Esophagus muscularis mucosa (tissue), 4 donors: ENCODE data around the gene LCK.

ENCODE experiments used
- EP300 ChIP-seq: sonication (generic); formaldehyde crosslinking; IDR thresholded peaks from one replicate; pipeline ENCODE4 v1.6.1; 2017; ENCODE audit warnings: antibody characterized with exemption
- POLR2A ChIP-seq: fragments of 450-650 bp; IDR thresholded peaks from one replicate; pipeline ENCODE4 v1.6.1; 2017; ENCODE audit warnings: antibody characterized with exemption, moderate library complexity, mild to moderate bottlenecking, low read depth
- POLR2AphosphoS5 ChIP-seq, 2 donors: sonication (generic); formaldehyde crosslinking; IDR thresholded peaks; one replicate each; pipeline ENCODE4 v1.6.1; 2017; ENCODE audit warnings: antibody characterized with exemption in 2 of 2
- TF ChIP-seq, protein P1 (sequence below), 3 experiments: fragments of 200-600 bp in 2 of 3; fragments of 450-650 bp in 1 of 3; sonication (generic) in 2 of 3; IDR thresholded peaks; one replicate each; pipeline ENCODE4 v1.5.1; 2017 to 2019; ENCODE audit warnings: antibody characterized with exemption in 3 of 3, mild to moderate bottlenecking in 2 of 3, moderate library complexity in 1 of 3

DNA sequence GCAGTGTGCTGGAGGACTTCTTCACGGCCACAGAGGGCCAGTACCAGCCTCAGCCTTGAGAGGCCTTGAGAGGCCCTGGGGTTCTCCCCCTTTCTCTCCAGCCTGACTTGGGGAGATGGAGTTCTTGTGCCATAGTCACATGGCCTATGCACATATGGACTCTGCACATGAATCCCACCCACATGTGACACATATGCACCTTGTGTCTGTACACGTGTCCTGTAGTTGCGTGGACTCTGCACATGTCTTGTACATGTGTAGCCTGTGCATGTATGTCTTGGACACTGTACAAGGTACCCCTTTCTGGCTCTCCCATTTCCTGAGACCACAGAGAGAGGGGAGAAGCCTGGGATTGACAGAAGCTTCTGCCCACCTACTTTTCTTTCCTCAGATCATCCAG lies 34.6 kb downstream of the LCK start:
- TF ChIP-seq POLR2AphosphoS5 (IDR thresholded peaks at IDR 0.05) (no peak), POLR2A (no peak), EP300 (no peak)
- TF ChIP-seq, protein P1, sequence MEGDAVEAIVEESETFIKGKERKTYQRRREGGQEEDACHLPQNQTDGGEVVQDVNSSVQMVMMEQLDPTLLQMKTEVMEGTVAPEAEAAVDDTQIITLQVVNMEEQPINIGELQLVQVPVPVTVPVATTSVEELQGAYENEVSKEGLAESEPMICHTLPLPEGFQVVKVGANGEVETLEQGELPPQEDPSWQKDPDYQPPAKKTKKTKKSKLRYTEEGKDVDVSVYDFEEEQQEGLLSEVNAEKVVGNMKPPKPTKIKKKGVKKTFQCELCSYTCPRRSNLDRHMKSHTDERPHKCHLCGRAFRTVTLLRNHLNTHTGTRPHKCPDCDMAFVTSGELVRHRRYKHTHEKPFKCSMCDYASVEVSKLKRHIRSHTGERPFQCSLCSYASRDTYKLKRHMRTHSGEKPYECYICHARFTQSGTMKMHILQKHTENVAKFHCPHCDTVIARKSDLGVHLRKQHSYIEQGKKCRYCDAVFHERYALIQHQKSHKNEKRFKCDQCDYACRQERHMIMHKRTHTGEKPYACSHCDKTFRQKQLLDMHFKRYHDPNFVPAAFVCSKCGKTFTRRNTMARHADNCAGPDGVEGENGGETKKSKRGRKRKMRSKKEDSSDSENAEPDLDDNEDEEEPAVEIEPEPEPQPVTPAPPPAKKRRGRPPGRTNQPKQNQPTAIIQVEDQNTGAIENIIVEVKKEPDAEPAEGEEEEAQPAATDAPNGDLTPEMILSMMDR (IDR thresholded peaks at IDR 0.05): no peak
